Hypothalamus (tissue), 51 donors: ENCODE measurements around the gene ZDHHC20.

Experiments used
- DNase-seq, 51 donors: peaks; one replicate each; lab custom pipeline; 2025; lab: John Stamatoyannopoulos, UW

The ZDHHC20 gene

GRCh38 chr13:21330126-21330861 is 128.8 kb downstream of the ZDHHC20 start:
- DNase-seq = no peak

GRCh38 chr13:21328836-21329477 is 130.1 kb downstream of the ZDHHC20 start:
- no peak for DNase-seq

- DNase-seq = no peak
These were observed 130.9 kb downstream of the ZDHHC20 start for GRCh38 chr13:21328201-21328600.

- peak in 35 of 51 donors; percentile 19 to 76 (median 46) for DNase-seq
These were observed 132.7 kb downstream of the ZDHHC20 start for GRCh38 chr13:21326155-21327031.

GRCh38 chr13:21324803-21325202 is 134.3 kb downstream of the ZDHHC20 start:
- DNase-seq = no peak

GRCh38 chr13:21322988-21323387 is 136.1 kb downstream of the ZDHHC20 start:
- DNase-seq = peak in 1 of 51 donors; percentile 12
